ENCODE measurements around the gene MMP17.

MMP17 gene

GRCh38 chr12:131850856-131851559, 22.8 kb downstream of the MMP17 start:
- no peak for DNase-seq

- DNase-seq, result no peak
Measured at GRCh38 chr12:131851741-131852550, 23.8 kb downstream of the MMP17 start.

GRCh38 chr12:131852551-131853299, 24.5 kb downstream of the MMP17 start:
- no peak for DNase-seq

GRCh38 chr12:131853832-131854797, 25.9 kb downstream of the MMP17 start:
- DNase-seq, result no peak

- DNase-seq, result no peak
Measured at GRCh38 chr12:131854861-131855476, 26.8 kb downstream of the MMP17 start.

GRCh38 chr12:131855521-131856142, 27.4 kb downstream of the MMP17 start:
- DNase-seq, result no peak

- DNase-seq, result no peak
Measured at GRCh38 chr12:131856366-131857097, 28.3 kb downstream of the MMP17 start.

- no peak for DNase-seq
Measured at GRCh38 chr12:131857908-131858850, 30.0 kb downstream of the MMP17 start.

GRCh38 chr12:131860472-131861260, 32.5 kb downstream of the MMP17 start:
- peak; percentile 51 for DNase-seq

- no peak for DNase-seq
Measured at GRCh38 chr12:131861261-131862083, 33.3 kb downstream of the MMP17 start.

GRCh38 chr12:131862084-131862441, 33.9 kb downstream of the MMP17 start:
- no peak for DNase-seq

- DNase-seq, result no peak
Measured at GRCh38 chr12:131862600-131862993, 34.4 kb downstream of the MMP17 start.

- DNase-seq, result no peak
Measured at GRCh38 chr12:131862994-131863710, 35.0 kb downstream of the MMP17 start.

GRCh38 chr12:131863711-131864396, 35.7 kb downstream of the MMP17 start:
- no peak for DNase-seq

- DNase-seq, result no peak
Measured at GRCh38 chr12:131864469-131864868, 36.3 kb downstream of the MMP17 start.

- DNase-seq, result peak; percentile 45
Measured at GRCh38 chr12:131865180-131865875, 37.1 kb downstream of the MMP17 start.

Measured in HCEC 1CT (cell line).